Measurements from ENCODE around the gene CREB5. TPM values are rescaled to one million over a fixed set of nuclear protein-coding genes. Genes with fewer than 3 reads are reported as not detected.

CREB5 gene
- total and polyA plus RNA-seq, 9 donors: 0.71 to 15.0 (median 2.7) TPM

- intact Hi-C loops (cut with DNase I): no loop called here
Measured at GRCh38 chr7:28442540-28443420, 30.5 kb downstream of the CREB5 start.

DNA sequence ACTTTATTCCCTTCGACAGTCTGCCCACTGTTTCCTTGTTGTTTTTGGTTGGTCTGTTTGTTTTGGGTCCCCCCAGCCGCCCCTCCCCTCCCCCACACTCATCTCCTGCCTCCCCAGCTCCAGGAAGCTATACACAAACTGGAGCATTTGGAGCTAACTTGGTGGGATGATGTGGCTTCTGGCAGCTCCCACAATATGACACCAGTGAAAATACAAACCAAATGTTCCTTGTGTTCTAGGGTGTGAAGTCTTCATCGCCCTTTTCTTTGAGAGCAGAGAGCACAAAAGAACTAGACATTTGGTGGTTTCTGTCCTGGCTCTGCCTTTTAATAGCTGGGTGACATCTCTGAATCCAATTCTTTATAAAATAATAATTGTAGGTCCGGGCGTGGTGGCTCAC is 33.8 kb downstream of the CREB5 start:
- Histone ChIP-seq H3K27me3 (no peaks in the 10 kb centered on the region), H3K4me1 (ENCODE audit: insufficient read depth) (no peaks in the 10 kb centered on the region), H3K4me3 (no peak overlapping the region), H3K9me3 (no peaks in the 10 kb centered on the region), H3K36me3 (no peaks in the 10 kb centered on the region), H3K27ac (no peak overlapping the region)
- intact Hi-C loops (cut with DNase I): no loop called here
- TF ChIP-seq CTCF (IDR thresholded peaks at IDR 0.05) (no peak), EP300 (IDR thresholded peaks at IDR 0.05) (no peak), POLR2A (IDR thresholded peaks at IDR 0.05) (no peak)
- 76 to 88% (median 78%) methylated on average over 5 of the region's 5 CpGs for WGBS, 3 donors
- no peak for DNase-seq

More at GRCh38 chr7:28442540-28443420, 30.5 kb downstream of the CREB5 start:
- DNase-seq: no peak
- no peak overlapping the region for H3K4me3 ChIP-seq
- H3K27me3 ChIP-seq: no peaks in the 10 kb centered on the region
- H3K4me1 ChIP-seq (ENCODE audit: insufficient read depth): no peaks in the 10 kb centered on the region
- no peaks in the 10 kb centered on the region for H3K9me3 ChIP-seq
- no peak overlapping the region for H3K27ac ChIP-seq
- TF ChIP-seq CTCF (IDR thresholded peaks at IDR 0.05): no peak
- 93 to 96% (median 94%) methylated on average over 5 of the region's 5 CpGs for WGBS, 3 donors
- H3K36me3 ChIP-seq: no peaks in the 10 kb centered on the region

DNA sequence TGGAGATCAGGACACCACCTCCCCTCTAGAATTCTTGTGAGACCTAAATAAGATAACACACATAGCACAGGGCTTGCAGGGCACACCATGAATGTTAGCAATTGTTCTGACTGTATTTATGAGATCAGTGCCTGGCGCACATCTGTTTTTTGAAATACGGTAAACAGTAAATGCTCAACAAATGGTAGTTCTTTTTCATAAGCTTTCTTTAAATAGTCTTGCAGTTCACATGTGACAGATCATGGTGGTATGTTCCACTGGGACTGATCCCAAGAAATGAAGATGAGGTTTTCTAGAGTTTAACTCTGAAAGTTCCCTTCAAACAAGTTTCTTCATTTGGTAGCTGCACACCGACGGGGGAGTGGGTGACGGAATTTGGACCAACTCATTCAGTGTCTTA is 34.8 kb downstream of the CREB5 start:
- DNase-seq: no peak
- intact Hi-C loops (cut with DNase I): no loop called here

GRCh38 chr7:28448708-28449107 is 36.4 kb downstream of the CREB5 start:
- no peak for TF ChIP-seq CTCF (IDR thresholded peaks at IDR 0.05)
- TF ChIP-seq EP300 (IDR thresholded peaks at IDR 0.05): no peak
- TF ChIP-seq POLR2A (IDR thresholded peaks at IDR 0.05): no peak
- Histone ChIP-seq H3K4me1 (ENCODE audit: insufficient read depth) (no peaks in the 10 kb centered on the region), H3K4me3 (no peak overlapping the region), H3K27ac (no peak overlapping the region), H3K27me3 (no peaks in the 10 kb centered on the region), H3K36me3 (no peaks in the 10 kb centered on the region), H3K9me3 (no peaks in the 10 kb centered on the region)
- DNase-seq: no peak
- 67 to 85% (median 72%) methylated on average over 4 of the region's 4 CpGs for WGBS, 3 donors
- intact Hi-C loops (cut with DNase I): no loop called here

More for the DNA sequence above, 34.8 kb downstream of the CREB5 start:
- Histone ChIP-seq H3K9me3 (no peaks in the 10 kb centered on the region), H3K27me3 (no peaks in the 10 kb centered on the region), H3K4me3 (no peak overlapping the region), H3K4me1 (ENCODE audit: insufficient read depth) (no peaks in the 10 kb centered on the region), H3K36me3 (no peaks in the 10 kb centered on the region), H3K27ac (no peak overlapping the region)
- no peak for TF ChIP-seq CTCF (IDR thresholded peaks at IDR 0.05)
- TF ChIP-seq POLR2A (IDR thresholded peaks at IDR 0.05): no peak
- TF ChIP-seq EP300 (IDR thresholded peaks at IDR 0.05): no peak
- 92 to 97% (median 95%) methylated on average over 5 of the region's 5 CpGs for WGBS, 3 donors

Measured in ovary (tissue), 9 donors.